CD8-positive, alpha-beta memory T cell (primary cell): ENCODE data around the gene UCKL1. TPM values are rescaled to one million over a fixed set of nuclear protein-coding genes. Genes with fewer than 3 reads are reported as not detected.

Source experiments
- CTCF ChIA-PET: fragments of 350-600 bp; sonication (Branson Sonifier 250); formaldehyde crosslinking; loops from one replicate; lab custom pipeline; 2021; ENCODE audit warnings: antibody characterized with exemption; lab: Charles Lee
- POLR2A ChIA-PET: fragments of 350-600 bp; sonication (Branson Sonifier 250); formaldehyde crosslinking; loops from one replicate; lab custom pipeline; 2021; ENCODE audit warnings: antibody characterized with exemption; lab: Charles Lee
- DNase-seq, 5 donors: peaks; one replicate each; pipeline versions ENCODE4 v3.0.0 to v3.0.0-alpha.2; 2020 to 2022; ENCODE audit warnings: mixed read lengths in 1 of 5
- H3K27ac ChIP-seq: one replicate; pipeline ENCODE4 v1.7.0; 2013; ENCODE audit warnings: low read depth, mild to moderate bottlenecking, low read length, moderate library complexity
- H3K27me3 ChIP-seq: 2 replicates; pipeline ENCODE4 v1.7.0; 2013; ENCODE audit warnings: low read length, mild to moderate bottlenecking; ENCODE audit not compliant: insufficient read depth, poor library complexity, severe bottlenecking
- H3K36me3 ChIP-seq: 2 replicates; pipeline ENCODE4 v1.7.0; 2013; ENCODE audit warnings: mild to moderate bottlenecking, low read length, moderate library complexity; ENCODE audit not compliant: insufficient read depth
- H3K4me1 ChIP-seq: 2 replicates; pipeline ENCODE4 v1.7.0; 2013; ENCODE audit warnings: mild to moderate bottlenecking, low read length, moderate library complexity; ENCODE audit not compliant: insufficient read depth
- H3K4me3 ChIP-seq: 2 replicates; pipeline ENCODE4 v1.7.0; 2013; ENCODE audit warnings: mild to moderate bottlenecking, low read length
- H3K9me3 ChIP-seq: 2 replicates; pipeline ENCODE4 v1.7.0; 2013; ENCODE audit warnings: mild to moderate bottlenecking, low read length
- H3K27ac Mint-ChIP-seq, 8 donors: one replicate each; pipeline ENCODE4 v1.8.0; 2020 to 2021; ENCODE audit warnings: mixed read lengths in 8 of 8, mild to moderate bottlenecking in 6 of 8, inconsistent platforms in 3 of 8, moderate library complexity in 3 of 8
- H3K27me3 Mint-ChIP-seq, 2 donors: one replicate each; pipeline ENCODE4 v1.8.0; 2020 to 2021; ENCODE audit warnings: mixed read lengths in 2 of 2, mild to moderate bottlenecking in 1 of 2, moderate library complexity in 1 of 2
- H3K36me3 Mint-ChIP-seq, 3 donors: one replicate each; pipeline ENCODE4 v1.8.0; 2020 to 2021; ENCODE audit warnings: mixed read lengths in 3 of 3, inconsistent platforms in 1 of 3, mild to moderate bottlenecking in 1 of 3
- H3K4me1 Mint-ChIP-seq, 3 donors: one replicate each; pipeline ENCODE4 v1.8.0; 2020 to 2021; ENCODE audit warnings: mixed read lengths in 3 of 3, inconsistent platforms in 1 of 3, mild to moderate bottlenecking in 1 of 3
- H3K4me3 Mint-ChIP-seq, 7 donors: one replicate each; pipeline ENCODE4 v1.8.0; 2020 to 2021; ENCODE audit warnings: mixed read lengths in 7 of 7, mild to moderate bottlenecking in 6 of 7, moderate library complexity in 4 of 7, inconsistent platforms in 2 of 7
- H3K9me3 Mint-ChIP-seq, 5 donors: one replicate each; pipeline ENCODE4 v1.8.0; 2020 to 2022; ENCODE audit warnings: mixed read lengths in 5 of 5, mild to moderate bottlenecking in 3 of 5, moderate library complexity in 2 of 5, inconsistent platforms in 1 of 5
- polyA plus RNA-seq: library from polyadenylated mRNA; unstranded; fragments of 300-500 nt; fragmentation: Illumina TruSeq; gene quantifications from one replicate; pipeline ENCODE4 v1.2.3, GENCODE V29; 2021
- total RNA-seq, 2 experiments: library from RNA; stranded (reverse); gene quantifications; one replicate each; pipeline ENCODE4 v1.2.3, GENCODE V29; 2021

The UCKL1 gene
- total and polyA plus RNA-seq, 3 experiments from 2014 or later = 34.5 to 36.2 (median 35.7) TPM

- Mint-ChIP-seq H3K4me1 (peaks cover 30 to 36% (median 32%) of the 10 kb centered on the region in 3 donors), H3K36me3 (peaks cover 0 to 48% (median 0%) of the 10 kb centered on the region in 3 donors), H3K27me3 (no peaks in the 10 kb centered on the region), H3K4me3 (no peak overlapping the region), H3K27ac (no peak overlapping the region), H3K9me3 (no peaks in the 10 kb centered on the region)
- Histone ChIP-seq H3K4me3 (no peak overlapping the region), H3K27me3 (no peaks in the 10 kb centered on the region), H3K27ac (no peak overlapping the region), H3K4me1 (peaks cover 37% of the 10 kb centered on the region), H3K9me3 (no peaks in the 10 kb centered on the region), H3K36me3 (peaks cover 17% of the 10 kb centered on the region)
- ChIA-PET POLR2A (no interaction called here), CTCF (no interaction called here)
- DNase-seq = no peak
Observed at GRCh38 chr20:63942969-63943807, 13.0 kb downstream of the UCKL1 start.

GRCh38 chr20:63942250-63942951 is 13.8 kb downstream of the UCKL1 start:
- Mint-ChIP-seq H3K4me3 (peak overlapping the region in 1 of 7 donors; percentile 63), H3K36me3 (peaks cover 0 to 53% (median 0%) of the 10 kb centered on the region in 3 donors), H3K27me3 (no peaks in the 10 kb centered on the region), H3K4me1 (peaks cover 22 to 32% (median 24%) of the 10 kb centered on the region in 3 donors), H3K27ac (peak overlapping the region in 6 of 8 donors; percentile 44 to 87 (median 78)), H3K9me3 (no peaks in the 10 kb centered on the region)
- peak; percentile 23 to 56 (median 41) for DNase-seq
- Histone ChIP-seq H3K9me3 (no peaks in the 10 kb centered on the region), H3K27ac (no peak overlapping the region), H3K36me3 (peaks cover 17% of the 10 kb centered on the region), H3K4me1 (peaks cover 30% of the 10 kb centered on the region), H3K27me3 (no peaks in the 10 kb centered on the region), H3K4me3 (no peak overlapping the region)
- CTCF ChIA-PET = interaction anchor here (1.3 to 1.4 kb wide), 2 partner anchors 38 to 77 kb away, joined by 3 to 4 read pairs; partner anchors contain the start of genes PRPF6 and TPD52L2
- POLR2A ChIA-PET = no interaction called here

GRCh38 chr20:63941282-63942081 is 14.7 kb downstream of the UCKL1 start:
- H3K36me3 Mint-ChIP-seq = peaks cover 0 to 50% (median 0%) of the 10 kb centered on the region in 3 donors
- Histone ChIP-seq H3K4me3 (no peak overlapping the region), H3K9me3 (no peaks in the 10 kb centered on the region), H3K27me3 (no peaks in the 10 kb centered on the region), H3K27ac (no peak overlapping the region), H3K4me1 (peaks cover 24% of the 10 kb centered on the region), H3K36me3 (peaks cover 17% of the 10 kb centered on the region)
- peak overlapping the region; percentile 19 to 68 (median 63) for H3K4me3 Mint-ChIP-seq
- DNase-seq = peak; percentile 77 to 87 (median 78)
- POLR2A ChIA-PET = no interaction called here
- no peaks in the 10 kb centered on the region for H3K27me3 Mint-ChIP-seq
- peaks cover 16 to 26% (median 18%) of the 10 kb centered on the region in 3 donors for H3K4me1 Mint-ChIP-seq
- CTCF ChIA-PET = interaction anchor here (1.3 to 1.4 kb wide), 2 partner anchors 39 to 77 kb away, joined by 3 to 4 read pairs; partner anchors contain the start of genes PRPF6 and TPD52L2
- H3K9me3 Mint-ChIP-seq = no peaks in the 10 kb centered on the region
- H3K27ac Mint-ChIP-seq = peak overlapping the region in 7 of 8 donors; percentile 61 to 91 (median 80)

GRCh38 chr20:63940472-63941266 is 15.5 kb downstream of the UCKL1 start:
- Histone ChIP-seq H3K4me3 (no peak overlapping the region), H3K27me3 (no peaks in the 10 kb centered on the region), H3K27ac (no peak overlapping the region), H3K4me1 (peaks cover 24% of the 10 kb centered on the region), H3K36me3 (peaks cover 17% of the 10 kb centered on the region), H3K9me3 (no peaks in the 10 kb centered on the region)
- POLR2A ChIA-PET = interaction anchor here (0.6 kb wide), 1 partner anchor 11 kb away, joined by 3 read pairs; no protein-coding TSS in a partner anchor
- Mint-ChIP-seq H3K36me3 (peaks cover 0 to 52% (median 0%) of the 10 kb centered on the region in 3 donors), H3K27ac (peak overlapping the region in 4 of 8 donors; percentile 52 to 91 (median 79)), H3K9me3 (no peaks in the 10 kb centered on the region), H3K4me1 (peaks cover 14 to 26% (median 15%) of the 10 kb centered on the region in 3 donors), H3K27me3 (no peaks in the 10 kb centered on the region), H3K4me3 (peak overlapping the region in 3 of 7 donors; percentile 15 to 42 (median 41))
- peak in 1 of 5 donors; percentile 50 for DNase-seq
- CTCF ChIA-PET = interaction anchor here (1.4 kb wide), 1 partner anchor 40 kb away, joined by 4 read pairs; the partner anchor contains the start of gene PRPF6

- no peaks in the 10 kb centered on the region for H3K27me3 Mint-ChIP-seq
- Histone ChIP-seq H3K36me3 (peaks cover 17% of the 10 kb centered on the region), H3K9me3 (no peaks in the 10 kb centered on the region), H3K27me3 (no peaks in the 10 kb centered on the region), H3K4me3 (no peak overlapping the region), H3K27ac (no peak overlapping the region), H3K4me1 (peaks cover 24% of the 10 kb centered on the region)
- no peak overlapping the region for H3K27ac Mint-ChIP-seq
- H3K36me3 Mint-ChIP-seq = peaks cover 0 to 52% (median under 1%) of the 10 kb centered on the region in 3 donors
- H3K4me3 Mint-ChIP-seq = peak overlapping the region in 1 of 7 donors; percentile 27
- ChIA-PET POLR2A (interaction anchor here (0.6 kb wide), 1 partner anchor 10 kb away, joined by 3 read pairs; no protein-coding TSS in a partner anchor), CTCF (no interaction called here)
- H3K4me1 Mint-ChIP-seq = peaks cover 13 to 22% (median 15%) of the 10 kb centered on the region in 3 donors
- no peaks in the 10 kb centered on the region for H3K9me3 Mint-ChIP-seq
- no peak for DNase-seq
Observed at GRCh38 chr20:63940071-63940471, 16.1 kb downstream of the UCKL1 start.

- CTCF ChIA-PET = no interaction called here
- H3K27ac ChIP-seq = no peak overlapping the region
- H3K9me3 Mint-ChIP-seq = no peaks in the 10 kb centered on the region
- H3K27me3 Mint-ChIP-seq = no peaks in the 10 kb centered on the region
- no peak overlapping the region for H3K27ac Mint-ChIP-seq
- no peak overlapping the region for H3K4me3 ChIP-seq
- peaks cover 12 to 22% (median 21%) of the 10 kb centered on the region in 3 donors for H3K4me1 Mint-ChIP-seq
- peak overlapping the region in 1 of 7 donors; percentile 27 for H3K4me3 Mint-ChIP-seq
- H3K4me1 ChIP-seq = peaks cover 24% of the 10 kb centered on the region
- peaks cover 0 to 56% (median 2%) of the 10 kb centered on the region in 3 donors for H3K36me3 Mint-ChIP-seq
- no peaks in the 10 kb centered on the region for H3K9me3 ChIP-seq
- H3K27me3 ChIP-seq = no peaks in the 10 kb centered on the region
- POLR2A ChIA-PET = interaction anchor here (0.6 kb wide), 1 partner anchor 9 kb away, joined by 3 read pairs; no protein-coding TSS in a partner anchor
- peaks cover 17% of the 10 kb centered on the region for H3K36me3 ChIP-seq
- DNase-seq = peak in 3 of 5 donors; percentile 9 to 54 (median 19)
Observed at GRCh38 chr20:63939061-63939935, 16.9 kb downstream of the UCKL1 start.
